Measurements from ENCODE around the gene CSNK2B.
A peak's percentile ranks its signal among the peaks of the same experiment; 100 is the strongest.

CSNK2B gene

GRCh38 chr6:31639043-31639442 lies 26.8 kb upstream of the CSNK2B start:
- DNase-seq, result no peak

GRCh38 chr6:31639449-31639861 lies 26.4 kb upstream of the CSNK2B start:
- DNase-seq, result no peak

GRCh38 chr6:31640612-31641011 lies 25.3 kb upstream of the CSNK2B start:
- DNase-seq, result no peak

- DNase-seq, result no peak
These were observed 24.5 kb upstream of the CSNK2B start for GRCh38 chr6:31641370-31641769.

- DNase-seq, result no peak
These were observed 22.9 kb upstream of the CSNK2B start for GRCh38 chr6:31642798-31643570.

DNA sequence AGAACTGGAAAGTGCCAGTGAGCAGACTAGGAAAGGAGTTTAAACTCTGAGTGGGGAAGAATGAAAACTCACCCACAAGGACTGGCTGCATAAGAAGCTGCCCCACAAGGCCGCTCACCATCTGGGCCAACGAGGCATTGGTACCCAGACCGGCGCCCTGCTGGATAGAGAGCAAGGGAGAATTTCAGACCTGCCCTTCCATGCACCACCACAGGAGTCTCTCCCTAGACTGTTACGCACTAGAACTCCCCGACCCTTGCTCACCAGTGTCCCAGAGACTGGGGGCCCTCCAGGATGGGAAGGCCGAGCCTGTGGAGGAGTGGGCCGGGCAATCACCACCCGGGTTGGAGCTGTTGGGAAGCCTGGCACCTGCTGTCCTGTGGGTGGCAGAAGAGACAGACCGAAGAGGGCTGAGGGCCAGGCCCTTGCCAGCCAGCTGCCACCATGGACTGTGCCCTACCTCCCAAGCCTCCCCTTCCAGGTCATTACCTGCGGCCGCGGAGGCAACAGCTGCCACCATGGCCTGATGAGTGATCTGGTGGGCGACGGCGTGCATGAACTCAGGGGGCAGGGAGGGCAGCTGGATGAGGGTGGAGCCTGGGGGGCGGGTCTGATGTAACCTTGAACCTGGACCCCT lies 21.9 kb upstream of the CSNK2B start:
- DNase-seq, result no peak

DNA sequence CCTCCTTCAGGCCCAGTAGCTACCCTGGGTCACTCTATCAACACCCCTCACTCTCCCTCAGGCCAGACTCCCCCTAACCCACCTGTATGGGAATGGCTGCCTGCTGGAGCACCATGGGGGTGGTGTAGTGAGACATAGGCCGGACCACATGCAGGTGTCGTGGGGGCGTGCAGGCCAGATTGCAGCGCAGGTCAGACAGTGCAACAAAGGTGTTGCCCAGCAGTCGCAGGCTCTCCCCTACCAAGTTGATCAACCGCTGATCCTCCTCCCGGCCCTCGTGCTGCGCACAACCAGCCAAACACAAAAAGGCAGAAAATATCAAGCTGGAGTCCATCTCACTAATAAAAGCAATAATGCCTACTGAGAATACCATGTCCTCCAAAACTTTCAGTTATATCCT lies 20.6 kb upstream of the CSNK2B start:
- no peak for DNase-seq

DNA sequence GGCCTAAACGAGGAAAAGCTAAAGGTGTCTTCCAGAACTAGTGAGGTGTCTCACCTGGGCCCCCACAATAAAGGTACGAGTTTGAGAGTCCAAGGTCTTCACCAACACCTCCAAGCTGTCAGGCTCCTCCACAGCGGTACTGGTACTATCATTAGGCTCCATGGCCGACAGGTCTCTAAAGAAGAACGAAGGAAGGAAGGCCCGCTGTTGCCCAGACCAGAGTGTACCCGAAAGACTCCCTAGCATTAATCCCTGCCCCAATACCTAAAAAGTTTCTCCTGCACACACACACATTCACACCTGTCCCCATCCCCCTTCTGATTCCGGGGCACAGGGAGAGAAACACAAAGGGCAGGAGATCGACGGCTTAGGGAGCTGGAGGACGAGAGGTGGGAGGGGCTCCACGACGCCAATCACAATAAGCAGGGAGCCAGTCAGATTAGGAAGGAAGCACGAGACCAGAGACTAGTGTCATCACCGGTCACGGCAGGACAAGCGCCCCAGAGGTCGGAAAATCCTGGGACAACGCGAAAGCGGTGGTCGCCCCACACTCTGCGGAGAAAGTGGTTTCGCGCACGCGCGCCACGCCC lies 14.2 kb upstream of the CSNK2B start:
- DNase-seq, result peak; percentile 79

DNA sequence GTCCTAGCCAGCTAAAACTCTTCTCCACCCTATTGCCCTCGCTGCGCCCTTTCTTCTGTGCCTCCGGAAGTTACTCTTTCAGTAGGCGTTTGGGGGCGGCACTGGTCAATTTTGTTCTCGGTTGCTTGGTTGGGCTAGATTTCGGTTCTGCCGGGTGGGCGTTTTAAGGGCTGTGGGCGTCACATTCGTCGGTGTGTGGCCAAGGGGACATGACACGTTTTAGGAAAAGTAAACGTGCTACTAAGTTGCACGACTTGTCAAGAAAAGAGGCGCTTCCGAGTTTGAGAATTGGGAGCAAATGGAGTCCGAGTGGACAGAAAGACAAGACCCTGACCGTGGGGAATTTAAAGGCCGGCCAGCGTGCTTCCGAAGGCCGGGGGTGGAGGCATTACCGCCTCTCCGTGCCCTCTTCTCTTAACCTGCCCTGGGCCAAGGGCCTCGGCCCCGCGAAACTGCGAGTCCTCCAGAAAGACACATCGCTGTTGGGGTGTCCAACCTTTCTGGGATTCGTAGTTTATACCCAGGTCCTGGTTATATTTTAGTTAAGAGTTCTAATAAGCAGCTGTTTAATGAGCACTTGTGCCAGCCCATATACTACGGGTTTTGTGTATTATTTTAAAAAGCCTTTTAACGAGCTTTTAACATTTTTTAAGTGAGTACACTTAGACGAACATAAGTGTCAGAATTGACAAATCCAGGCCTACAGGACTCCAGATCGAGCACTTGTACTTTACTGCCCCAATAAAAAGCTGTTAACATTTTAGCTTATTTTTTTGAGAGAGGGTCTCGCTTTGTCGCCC lies 12.8 kb upstream of the CSNK2B start:
- DNase-seq, result peak; percentile 96

- no peak for DNase-seq
These were observed 11.1 kb upstream of the CSNK2B start for GRCh38 chr6:31654574-31655348.

DNA sequence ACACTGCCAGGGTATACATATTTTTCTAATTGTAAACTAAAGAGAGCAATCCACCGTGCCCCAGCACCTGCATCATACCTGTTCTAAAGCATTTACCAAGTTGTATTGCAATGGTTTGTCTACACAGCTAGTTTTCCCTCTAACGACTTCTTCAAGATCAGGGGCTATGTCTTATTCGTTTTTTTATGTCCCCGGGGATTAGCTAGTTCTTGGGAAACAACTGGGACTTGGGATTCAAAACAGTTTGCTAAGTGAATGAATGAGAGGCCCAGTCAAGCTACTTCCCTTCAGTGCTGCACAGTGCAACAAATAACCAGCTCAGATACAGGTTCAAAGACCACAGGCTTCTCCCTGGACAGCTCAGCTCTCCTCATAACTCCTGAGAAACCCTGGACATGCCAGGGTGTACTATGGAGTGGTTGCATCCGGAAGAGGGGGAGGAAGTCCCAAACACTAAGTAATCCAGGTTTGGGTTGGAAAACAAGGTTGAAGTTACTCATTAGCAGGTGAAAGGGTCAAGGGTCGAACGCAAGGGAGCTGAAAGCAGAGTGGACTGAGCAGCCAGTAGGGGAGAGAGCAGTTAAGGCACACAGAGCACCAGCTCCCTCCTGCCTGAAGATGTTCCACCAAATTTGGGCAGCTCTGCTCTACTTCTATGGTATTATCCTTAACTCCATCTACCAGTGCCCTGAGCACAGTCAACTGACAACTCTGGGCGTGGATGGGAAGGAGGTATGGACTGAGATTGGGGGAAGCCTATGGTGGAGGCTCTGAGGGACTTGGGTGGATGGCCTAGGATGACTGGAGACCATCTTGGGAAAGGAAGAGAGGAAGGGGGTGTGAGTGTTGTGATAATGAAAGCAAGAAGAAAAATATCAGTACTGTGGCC lies 10.3 kb upstream of the CSNK2B start, which contains the start of gene APOM:
Gene APOM (plus strand): TSS at position 546 of the 889 bp plus-strand sequence. CDS start 73 bp downstream, at position 619.
- DNase-seq, result no peak

DNA sequence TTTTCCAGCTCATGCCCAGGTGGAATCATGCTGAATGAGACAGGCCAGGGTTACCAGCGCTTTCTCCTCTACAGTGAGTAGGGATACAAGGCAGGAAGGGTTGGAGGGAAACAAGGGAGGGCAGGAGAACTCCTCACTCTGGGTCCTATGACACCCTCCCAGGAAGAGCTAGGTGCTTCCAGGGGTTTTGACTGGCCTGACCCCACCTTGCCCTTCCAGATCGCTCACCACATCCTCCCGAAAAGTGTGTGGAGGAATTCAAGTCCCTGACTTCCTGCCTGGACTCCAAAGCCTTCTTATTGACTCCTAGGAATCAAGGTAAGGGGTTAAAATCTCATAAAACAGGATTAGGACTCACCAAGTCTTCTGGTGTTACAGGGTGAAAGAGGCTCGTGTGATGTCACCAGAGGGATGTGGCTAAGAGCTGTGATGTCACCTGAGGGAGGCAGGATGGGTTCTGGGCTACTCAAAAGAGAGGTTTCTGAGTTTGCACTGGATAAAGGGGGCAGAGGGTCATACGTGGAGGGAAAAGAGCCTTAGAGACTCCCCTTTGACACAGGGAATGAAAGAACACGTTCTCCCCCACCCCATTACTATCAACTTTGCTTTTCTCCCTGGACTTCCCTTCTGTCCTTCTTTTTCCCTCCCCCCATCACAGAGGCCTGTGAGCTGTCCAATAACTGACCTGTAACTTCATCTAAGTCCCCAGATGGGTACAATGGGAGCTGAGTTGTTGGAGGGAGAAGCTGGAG lies 8.3 kb upstream of the CSNK2B start:
- DNase-seq, result no peak

DNA sequence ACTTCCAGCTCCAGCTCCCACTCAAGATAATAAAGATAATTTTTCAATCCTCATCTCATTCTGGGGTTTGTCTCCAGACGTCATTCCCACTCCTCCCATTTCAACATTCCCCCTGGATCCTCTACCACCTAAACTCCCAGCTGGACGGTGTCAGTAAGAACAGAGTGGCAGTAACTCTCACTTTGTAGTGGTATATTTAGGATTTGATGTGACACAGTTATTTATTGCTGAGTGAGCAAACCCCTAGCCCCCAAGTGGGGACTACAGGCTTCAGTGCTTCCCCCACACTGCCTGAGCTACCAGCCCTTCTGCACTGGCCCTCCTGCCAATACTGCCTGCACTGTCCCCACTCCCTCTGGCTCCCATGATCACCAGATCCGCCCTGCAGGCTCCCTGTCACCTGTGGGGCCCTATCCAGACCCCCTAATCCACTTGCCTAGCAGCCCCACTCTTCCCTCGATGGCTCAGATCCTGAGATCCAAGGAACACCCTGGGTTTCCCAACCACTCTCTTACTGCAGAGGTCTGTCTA lies 7.7 kb upstream of the CSNK2B start:
- DNase-seq, result no peak

DNA sequence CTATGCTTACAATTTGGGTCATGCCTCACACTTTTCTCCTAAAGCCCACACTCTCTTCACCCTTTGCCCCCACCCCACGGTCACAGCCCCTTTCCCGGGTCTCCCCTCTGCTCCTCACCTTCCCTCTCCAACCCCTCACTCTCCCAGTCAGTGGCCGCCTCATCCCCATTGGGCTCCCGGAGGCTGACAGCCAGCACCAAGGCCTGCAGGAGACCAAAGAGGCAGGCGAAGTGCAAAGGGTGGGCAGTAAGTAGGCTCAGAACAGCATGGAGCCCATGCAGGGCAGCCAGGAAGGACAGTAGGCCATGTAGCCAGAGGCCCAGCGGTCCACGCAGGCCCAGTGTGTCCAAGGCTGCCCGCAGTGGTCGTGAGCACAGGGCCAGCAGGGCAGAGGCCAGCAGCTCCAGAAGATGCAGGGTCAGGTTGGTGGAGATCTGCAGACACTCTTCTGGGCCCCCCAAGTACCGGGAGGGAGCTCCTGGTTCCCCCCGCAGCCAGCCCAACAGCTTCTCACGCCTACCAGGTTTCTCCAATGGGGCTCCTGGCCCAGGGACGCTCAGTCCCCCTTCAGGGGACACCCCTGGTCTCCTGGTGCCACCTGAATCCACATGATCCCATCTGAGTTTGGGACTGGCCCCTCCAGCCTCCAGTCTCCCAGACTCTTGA lies 6.8 kb upstream of the CSNK2B start:
- no peak for DNase-seq

DNA sequence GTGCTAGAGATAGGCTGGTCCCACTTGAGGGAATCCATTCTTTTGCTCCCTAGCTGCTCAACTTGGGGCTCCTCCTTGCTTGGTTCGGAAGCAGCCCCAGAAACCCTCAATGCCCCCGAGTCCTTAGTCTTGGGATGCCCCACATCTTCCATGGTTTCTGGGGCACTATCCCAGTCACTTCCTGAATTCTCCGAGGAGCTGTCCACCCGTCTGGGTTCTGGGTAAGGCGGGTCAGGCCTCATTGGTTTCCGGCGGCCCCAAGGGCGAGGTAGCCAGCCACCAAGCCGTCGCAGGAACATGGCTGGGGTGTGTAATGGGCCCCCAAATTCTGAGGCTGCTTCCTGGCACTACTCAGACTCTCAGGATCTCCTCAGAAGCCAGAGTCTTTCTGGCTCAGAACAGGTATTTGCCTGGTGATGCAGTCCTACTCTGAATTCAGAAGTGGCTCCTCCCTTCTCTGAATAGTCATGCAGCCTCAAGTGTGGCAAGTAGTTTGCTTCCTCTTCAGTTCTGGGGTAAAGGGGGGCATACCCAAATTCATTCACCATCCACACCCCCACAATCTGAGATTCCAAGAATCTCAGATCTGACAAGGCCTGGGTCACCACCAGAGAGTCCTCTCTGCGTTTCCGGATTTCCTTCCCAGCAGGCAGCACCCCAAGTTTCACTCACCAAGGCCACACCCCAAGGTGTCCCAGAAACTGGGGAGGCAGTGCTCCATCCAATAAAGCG lies 6.1 kb upstream of the CSNK2B start:
- DNase-seq, result no peak

- peak; percentile 84 for DNase-seq
These were observed 5.3 kb upstream of the CSNK2B start, which contains the start of gene C6orf47 for GRCh38 chr6:31660381-31661261. C6orf47 (minus strand) TSS chr6:31660778; CDS start chr6:31659947, 831 bp downstream.

- no peak for DNase-seq
These were observed 4.4 kb upstream of the CSNK2B start for GRCh38 chr6:31661262-31662123.
